RWPE2 (cell line): ENCODE data around the gene PTPA.

Experiments used
- ATAC-seq: fragments of 200-7000 bp; cut with Tn5 transposase; 3 replicates; pipeline ENCODE4 v1.9.1; 2021; ENCODE audit warnings: low read depth
- DNase-seq: peaks from one replicate; pipeline ENCODE4 v3.0.0-alpha.2; 2020; ENCODE audit warnings: low spot score
- H3K27ac ChIP-seq: fragments of 450-650 bp; 2 replicates; pipeline ENCODE4 v1.5.1; 2017; ENCODE audit warnings: mild to moderate bottlenecking; ENCODE audit not compliant: poor library complexity, severe bottlenecking
- H3K27me3 ChIP-seq: fragments of 250-450 bp; sonication (Bioruptor Pico); 2 replicates; pipeline ENCODE4 v1.5.1; 2021; ENCODE audit warnings: mild to moderate bottlenecking, moderate library complexity; ENCODE audit not compliant: insufficient read depth, poor library complexity, severe bottlenecking
- H3K36me3 ChIP-seq: fragments of 250-450 bp; sonication (Bioruptor Pico); 2 replicates; pipeline ENCODE4 v1.5.1; 2020; ENCODE audit warnings: low read depth, mild to moderate bottlenecking, moderate library complexity
- H3K4me1 ChIP-seq: fragments of 250-450 bp; sonication (Bioruptor Pico); 2 replicates; pipeline ENCODE4 v1.5.1; 2021; ENCODE audit warnings: mild to moderate bottlenecking, moderate library complexity; ENCODE audit not compliant: insufficient read depth, poor library complexity, severe bottlenecking
- H3K4me3 ChIP-seq: fragments of 250-450 bp; sonication (Bioruptor Pico); 2 replicates; pipeline ENCODE4 v1.5.1; 2021; ENCODE audit warnings: mild to moderate bottlenecking, moderate library complexity; ENCODE audit not compliant: severe bottlenecking
- H3K9me3 ChIP-seq: fragments of 250-450 bp; sonication (Bioruptor Pico); 2 replicates; pipeline ENCODE4 v1.5.1; 2021; ENCODE audit warnings: mild to moderate bottlenecking, moderate library complexity; ENCODE audit not compliant: severe bottlenecking
- CTCF ChIP-seq: fragments of 450-650 bp; IDR thresholded peaks from one replicate; pipeline ENCODE4 v1.5.1; 2017; ENCODE audit warnings: mild to moderate bottlenecking, moderate library complexity; ENCODE audit not compliant: poor library complexity, severe bottlenecking

Gene PTPA

DNA sequence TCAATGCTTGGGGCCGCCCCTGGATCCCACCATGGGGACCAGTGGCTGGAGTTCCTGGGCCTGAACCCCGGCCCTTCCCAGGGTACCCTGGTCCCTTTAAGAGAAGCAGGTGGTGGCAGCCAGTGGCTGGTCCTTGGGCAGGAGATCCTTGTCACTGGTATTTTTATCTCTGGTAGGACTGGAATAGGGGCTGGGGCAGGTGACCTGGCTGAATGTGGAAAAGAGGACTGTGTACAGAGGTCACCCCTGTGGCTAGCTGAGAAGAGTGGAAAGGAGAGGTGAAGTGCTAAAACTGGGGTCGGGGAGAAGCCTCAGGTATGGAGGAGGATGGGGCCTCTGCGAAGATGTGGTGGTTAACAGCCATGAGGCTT is 7.6 kb upstream of the PTPA start:
- Histone ChIP-seq H3K36me3 (no peaks in the 10 kb centered on the region), H3K4me3 (no peak overlapping the region), H3K27me3 (no peaks in the 10 kb centered on the region), H3K9me3 (no peaks in the 10 kb centered on the region), H3K4me1 (peaks cover 5% of the 10 kb centered on the region), H3K27ac (no peak overlapping the region)
- TF ChIP-seq CTCF = no peak
- DNase-seq (no peak), ATAC-seq (no peak)

GRCh38 chr9:129104051-129104450 is 7.2 kb upstream of the PTPA start:
- no peaks in the 10 kb centered on the region for H3K9me3 ChIP-seq
- ATAC-seq = no peak
- H3K4me3 ChIP-seq = no peak overlapping the region
- no peak overlapping the region for H3K27ac ChIP-seq
- no peak for DNase-seq
- H3K27me3 ChIP-seq = no peaks in the 10 kb centered on the region
- TF ChIP-seq CTCF = no peak
- peaks cover 5% of the 10 kb centered on the region for H3K4me1 ChIP-seq
- H3K36me3 ChIP-seq = no peaks in the 10 kb centered on the region

DNA sequence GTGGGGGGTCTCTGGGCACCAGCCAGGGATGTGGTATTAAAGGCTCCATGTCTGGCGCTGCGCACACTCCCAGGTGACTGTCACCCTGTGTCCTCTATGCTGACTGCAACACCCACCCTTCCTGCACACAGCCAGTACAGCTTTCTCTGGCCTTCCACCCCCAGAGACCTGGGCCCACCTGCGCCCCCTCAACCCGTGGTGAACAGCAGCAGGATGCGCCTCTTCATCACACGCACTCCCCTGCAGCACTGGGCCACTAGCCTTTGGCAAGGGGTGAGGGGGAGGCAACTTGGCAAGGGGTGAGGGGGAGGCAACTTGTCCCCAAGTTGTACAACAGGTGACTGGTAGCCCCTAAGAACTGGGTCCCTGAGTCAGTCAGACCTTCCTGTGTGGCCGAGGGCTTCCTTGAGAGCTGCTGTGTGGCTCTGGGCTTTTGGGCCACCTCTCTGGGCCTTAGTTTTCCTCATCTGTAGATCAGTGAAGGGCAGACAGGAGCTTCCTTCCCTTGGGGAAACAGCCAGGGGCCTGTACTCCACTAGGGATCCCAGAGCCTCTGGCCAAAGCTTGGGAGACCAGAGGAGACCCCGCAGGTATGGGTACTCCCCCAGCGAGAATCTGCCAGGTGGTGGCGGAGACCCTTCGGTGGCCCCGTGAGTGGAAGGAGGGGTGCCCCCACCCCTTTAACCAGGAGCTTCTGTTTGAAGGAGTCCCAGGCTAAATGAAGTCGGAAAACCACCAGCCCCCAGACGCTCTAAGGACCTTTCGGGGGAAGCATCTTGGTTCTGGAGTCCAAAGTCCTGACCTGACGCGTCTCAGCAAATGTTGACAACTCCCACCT is 5.1 kb upstream of the PTPA start:
- DNase-seq = no peak
- Histone ChIP-seq H3K9me3 (no peaks in the 10 kb centered on the region), H3K4me1 (peaks cover 5% of the 10 kb centered on the region), H3K27ac (no peak overlapping the region), H3K36me3 (no peaks in the 10 kb centered on the region), H3K27me3 (no peaks in the 10 kb centered on the region), H3K4me3 (no peak overlapping the region)
- TF ChIP-seq CTCF = no peak
- ATAC-seq = no peak

- H3K4me1 ChIP-seq = peaks cover 7% of the 10 kb centered on the region
Observed at GRCh38 chr9:129107651-129108050, 3.6 kb upstream of the PTPA start.

More at GRCh38 chr9:129107651-129108050, 3.6 kb upstream of the PTPA start:
- H3K36me3 ChIP-seq = no peaks in the 10 kb centered on the region
- H3K27me3 ChIP-seq = no peaks in the 10 kb centered on the region
- ATAC-seq (no peak), DNase-seq (no peak)
- no peaks in the 10 kb centered on the region for H3K9me3 ChIP-seq
- H3K27ac ChIP-seq = no peak overlapping the region
- no peak for TF ChIP-seq CTCF
- no peak overlapping the region for H3K4me3 ChIP-seq
